ENCODE measurements around the gene GALNT17.
"Not testable (repeated sequence)": the region's sequence is repeated elsewhere in the genome, so short reads cannot be mapped to it uniquely, and the experiment has no call there.

The GALNT17 gene

DNA sequence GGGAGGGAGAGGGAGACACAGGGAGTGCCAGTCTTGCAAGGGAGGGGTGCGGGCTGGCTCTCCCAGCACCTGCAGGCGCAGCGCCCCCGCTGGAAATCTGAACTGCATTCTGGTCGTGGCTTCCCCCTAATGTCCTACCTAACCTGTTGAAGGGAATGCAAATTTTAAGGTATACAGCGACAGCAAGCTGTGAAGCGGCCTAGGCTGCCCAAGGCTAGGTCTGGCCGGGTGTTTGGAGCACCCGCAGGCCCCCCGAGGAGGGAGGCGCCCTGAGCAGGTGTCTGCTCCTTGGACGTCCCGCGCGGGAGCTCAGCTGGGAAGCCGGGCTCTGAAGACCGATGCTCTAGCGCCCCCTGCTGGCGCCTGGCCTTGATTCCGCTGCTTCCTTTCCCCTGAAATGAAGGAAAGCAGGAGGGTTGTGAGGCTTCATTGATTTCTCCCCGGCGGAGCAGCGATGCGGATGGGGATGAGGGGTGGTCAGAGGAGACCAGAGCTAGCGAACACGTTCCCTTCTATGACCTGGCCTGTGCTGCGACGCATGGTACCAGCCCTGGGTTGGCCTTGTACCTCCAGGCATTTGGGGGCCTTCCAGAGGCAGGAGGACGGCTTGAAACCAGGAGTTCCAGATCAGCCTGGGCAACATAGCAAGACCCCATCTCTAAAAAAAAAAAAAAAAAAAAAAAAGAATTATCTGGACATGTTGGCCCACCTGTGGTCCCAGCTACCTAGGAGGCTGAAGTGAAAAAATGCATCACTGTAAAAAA lies 601.3 kb downstream of the GALNT17 start:
- WGBS: 8% methylated on average over 25 of the region's 29 CpGs
- Histone ChIP-seq H3K4me1 (ENCODE audit: control insufficient read depth, insufficient read depth, low read depth, low read length) (peaks cover 5% of the 10 kb centered on the region), H3K9ac (ENCODE audit: low read length) (no peak overlapping the region), H3K4me2 (ENCODE audit: low read length, poor library complexity, severe bottlenecking) (peak overlapping the region; percentile 36), H3K18ac (ENCODE audit: low read depth in 1 of 2, low read length in 2 of 2) (no peak overlapping the region), H4K91ac (ENCODE audit: low read length) (no peak overlapping the region), H3K4ac (ENCODE audit: low read depth in 1 of 2, low read length in 2 of 2) (no peak overlapping the region), H2AK5ac (ENCODE audit: low read length, severe bottlenecking) (no peak overlapping the region), H3K14ac (ENCODE audit: low read length in 2 of 2) (no peak overlapping the region), H2BK12ac (ENCODE audit: low read length in 2 of 2) (no peak overlapping the region), H2AFZ (ENCODE audit: low read depth, low read length) (no peak overlapping the region), H3K27me3 (ENCODE audit: control insufficient read depth in 1 of 2, insufficient read depth in 1 of 2, low read length in 2 of 2) (no peaks in the 10 kb centered on the region), H2BK120ac (ENCODE audit: low read depth, low read length) (no peak overlapping the region), H3K27ac (ENCODE audit: low read length, poor library complexity, severe bottlenecking) (no peak overlapping the region), H2BK5ac (ENCODE audit: low read depth, low read length, poor library complexity, severe bottlenecking) (no peak overlapping the region), H3K9me3 (ENCODE audit: control insufficient read depth, low read length) (peaks cover 5% of the 10 kb centered on the region), H4K8ac (ENCODE audit: low read length) (no peak overlapping the region), H3K79me1 (replicated peaks; ENCODE audit: low read length, poor library complexity, severe bottlenecking) (no peaks in the 10 kb centered on the region), H3K23ac (ENCODE audit: low read length in 2 of 2) (no peak overlapping the region), H2BK15ac (ENCODE audit: low read depth, poor library complexity, severe bottlenecking) (no peak overlapping the region), H3K36me3 (ENCODE audit: control insufficient read depth in 1 of 2, insufficient read depth in 2 of 2, low read depth in 1 of 2, low read length in 2 of 2) (no peaks in the 10 kb centered on the region), H3K4me3 (ENCODE audit: insufficient read depth in 1 of 2, low read depth in 1 of 2, low read length in 2 of 2) (no peak overlapping the region)
- DNase-seq: peak; percentile 37

DNA sequence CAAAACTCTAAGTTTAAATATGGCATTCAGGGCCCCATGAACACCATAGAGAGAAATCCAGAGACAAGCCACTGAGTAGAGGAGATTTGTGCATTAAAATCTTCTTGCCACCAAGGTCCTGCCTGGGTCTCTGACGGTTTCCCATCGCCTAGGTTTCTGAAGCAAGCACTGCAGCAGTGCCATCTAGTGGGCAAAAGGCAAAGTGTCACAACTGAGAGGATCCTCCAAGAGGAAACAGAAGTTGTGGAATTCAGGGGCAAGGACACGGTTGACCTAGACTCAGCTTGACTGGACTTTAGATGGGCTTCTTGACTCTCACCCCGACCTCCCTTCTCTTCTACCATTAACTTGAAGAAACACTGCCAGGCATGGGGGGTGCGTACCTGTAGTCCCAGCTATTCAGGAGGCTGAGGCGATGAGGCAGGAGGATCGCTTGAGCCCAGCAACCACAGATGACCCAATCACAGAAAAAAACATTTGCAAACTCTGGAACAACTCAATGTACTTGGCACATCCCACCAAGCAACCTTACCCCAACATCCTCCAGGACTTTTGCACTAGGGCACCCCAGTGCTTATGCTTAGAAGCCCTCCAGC lies 604.1 kb downstream of the GALNT17 start:
- Histone ChIP-seq H3K9ac (ENCODE audit: low read length) (no peak overlapping the region), H3K4me1 (ENCODE audit: control insufficient read depth, insufficient read depth, low read depth, low read length) (peaks cover 5% of the 10 kb centered on the region), H3K23ac (ENCODE audit: low read length in 2 of 2) (no peak overlapping the region), H3K9me3 (ENCODE audit: control insufficient read depth, low read length) (no peaks in the 10 kb centered on the region), H2AK5ac (ENCODE audit: low read length, severe bottlenecking) (no peak overlapping the region), H3K4me3 (ENCODE audit: insufficient read depth in 1 of 2, low read depth in 1 of 2, low read length in 2 of 2) (no peak overlapping the region), H2BK15ac (ENCODE audit: low read depth, poor library complexity, severe bottlenecking) (no peak overlapping the region), H3K27me3 (ENCODE audit: control insufficient read depth in 1 of 2, insufficient read depth in 1 of 2, low read length in 2 of 2) (no peaks in the 10 kb centered on the region), H2BK120ac (ENCODE audit: low read depth, low read length) (no peak overlapping the region), H3K4me2 (ENCODE audit: low read length, poor library complexity, severe bottlenecking) (no peak overlapping the region), H3K4ac (ENCODE audit: low read depth in 1 of 2, low read length in 2 of 2) (no peak overlapping the region), H2AFZ (ENCODE audit: low read depth, low read length) (no peak overlapping the region), H3K27ac (ENCODE audit: low read length, poor library complexity, severe bottlenecking) (no peak overlapping the region), H3K79me1 (replicated peaks; ENCODE audit: low read length, poor library complexity, severe bottlenecking) (no peaks in the 10 kb centered on the region), H4K8ac (ENCODE audit: low read length) (no peak overlapping the region), H3K14ac (ENCODE audit: low read length in 2 of 2) (no peak overlapping the region), H3K18ac (ENCODE audit: low read depth in 1 of 2, low read length in 2 of 2) (no peak overlapping the region), H4K91ac (ENCODE audit: low read length) (no peak overlapping the region), H2BK5ac (ENCODE audit: low read depth, low read length, poor library complexity, severe bottlenecking) (no peak overlapping the region), H2BK12ac (ENCODE audit: low read length in 2 of 2) (no peak overlapping the region), H3K36me3 (ENCODE audit: control insufficient read depth in 1 of 2, insufficient read depth in 2 of 2, low read depth in 1 of 2, low read length in 2 of 2) (no peaks in the 10 kb centered on the region)
- peak; percentile 53 for DNase-seq
- 37% methylated on average over 7 of the region's 7 CpGs for WGBS

DNA sequence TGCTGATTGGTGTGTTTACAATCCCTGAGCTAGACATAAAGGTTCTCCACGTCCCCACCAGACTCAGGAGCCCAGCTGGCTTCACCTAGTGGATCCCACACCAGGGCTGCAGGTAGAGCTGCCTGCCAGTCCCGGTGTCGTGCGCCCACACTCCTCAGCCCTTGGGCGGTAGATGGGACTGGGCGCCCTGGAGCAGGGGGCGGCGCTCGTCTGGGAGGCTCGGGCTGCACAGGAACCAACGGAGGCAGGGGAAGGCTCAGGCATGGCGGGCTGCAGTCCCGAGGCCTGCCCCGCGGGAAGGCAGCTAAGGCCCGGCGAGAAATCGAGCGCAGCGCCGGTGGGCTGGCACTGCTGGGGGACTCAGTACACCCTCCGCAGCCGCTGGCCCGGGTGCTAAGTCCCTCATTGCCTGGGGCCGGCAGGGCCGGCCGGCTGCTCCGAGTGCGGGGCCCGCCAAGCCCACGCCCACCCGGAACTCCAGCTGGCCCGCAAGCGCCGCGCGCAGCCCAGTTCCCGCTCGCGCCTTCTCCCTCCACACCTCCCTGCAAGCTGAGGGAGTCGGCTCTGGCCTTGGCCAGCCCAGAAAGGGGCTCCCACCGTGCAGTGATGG lies 606.1 kb downstream of the GALNT17 start:
- H3K4ac ChIP-seq (ENCODE audit: low read depth in 1 of 2, low read length in 2 of 2); H3K9me3 ChIP-seq (ENCODE audit: control insufficient read depth, low read length); H3K36me3 ChIP-seq (ENCODE audit: control insufficient read depth in 1 of 2, insufficient read depth in 2 of 2, low read depth in 1 of 2, low read length in 2 of 2); H3K14ac ChIP-seq (ENCODE audit: low read length in 2 of 2); H3K27me3 ChIP-seq (ENCODE audit: control insufficient read depth in 1 of 2, insufficient read depth in 1 of 2, low read length in 2 of 2); DNase-seq; H2AFZ ChIP-seq (ENCODE audit: low read depth, low read length); H3K4me2 ChIP-seq (ENCODE audit: low read length, poor library complexity, severe bottlenecking); H3K9ac ChIP-seq (ENCODE audit: low read length); H3K4me1 ChIP-seq (ENCODE audit: control insufficient read depth, insufficient read depth, low read depth, low read length); H3K23ac ChIP-seq (ENCODE audit: low read length in 2 of 2); H2BK12ac ChIP-seq (ENCODE audit: low read length in 2 of 2); H3K79me1 ChIP-seq (replicated peaks; ENCODE audit: low read length, poor library complexity, severe bottlenecking); H3K4me3 ChIP-seq (ENCODE audit: insufficient read depth in 1 of 2, low read depth in 1 of 2, low read length in 2 of 2); H4K8ac ChIP-seq (ENCODE audit: low read length); H2BK15ac ChIP-seq (ENCODE audit: low read depth, poor library complexity, severe bottlenecking); H3K18ac ChIP-seq (ENCODE audit: low read depth in 1 of 2, low read length in 2 of 2); H2BK120ac ChIP-seq (ENCODE audit: low read depth, low read length); H2BK5ac ChIP-seq (ENCODE audit: low read depth, low read length, poor library complexity, severe bottlenecking); H4K91ac ChIP-seq (ENCODE audit: low read length); H3K27ac ChIP-seq (ENCODE audit: low read length, poor library complexity, severe bottlenecking); H2AK5ac ChIP-seq (ENCODE audit: low read length, severe bottlenecking): not testable (repeated sequence)
- WGBS: 90% methylated on average over 38 of the region's 42 CpGs

DNA sequence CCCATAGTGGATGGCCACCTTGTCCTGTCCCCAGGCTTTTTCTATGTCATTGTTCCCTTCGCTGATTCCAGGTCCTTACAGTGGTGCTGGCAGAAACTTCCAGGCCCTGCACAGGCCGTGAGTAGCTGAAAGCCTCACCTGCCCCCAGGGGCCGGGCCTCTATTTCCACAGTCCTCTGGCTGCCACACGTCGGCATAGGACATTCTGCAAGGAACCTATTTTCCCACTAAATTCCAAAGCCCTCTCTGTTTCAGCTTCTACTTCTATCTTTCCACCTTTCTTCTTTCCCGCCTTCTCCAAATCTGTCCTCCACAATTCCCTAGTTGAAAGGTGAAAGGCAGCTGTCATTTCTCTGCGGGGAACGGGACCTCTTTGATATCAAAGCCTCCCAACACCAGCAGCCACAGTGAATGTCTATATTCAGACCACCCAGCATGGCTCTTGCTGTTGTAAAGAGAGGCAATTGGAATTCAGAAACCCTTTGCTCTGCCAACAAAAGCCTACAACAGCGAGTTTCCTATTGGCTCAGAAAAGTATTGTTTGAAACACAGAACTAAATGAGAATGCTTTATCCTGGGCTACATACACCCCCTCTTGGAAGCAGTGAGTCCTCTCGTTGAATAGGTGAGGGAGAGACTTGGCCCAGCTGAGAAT lies 607.7 kb downstream of the GALNT17 start:
- Histone ChIP-seq H2BK120ac (ENCODE audit: low read depth, low read length) (no peak overlapping the region), H2AK5ac (ENCODE audit: low read length, severe bottlenecking) (no peak overlapping the region), H3K14ac (ENCODE audit: low read length in 2 of 2) (no peak overlapping the region), H3K79me1 (replicated peaks; ENCODE audit: low read length, poor library complexity, severe bottlenecking) (no peaks in the 10 kb centered on the region), H2BK12ac (ENCODE audit: low read length in 2 of 2) (no peak overlapping the region), H3K4me2 (ENCODE audit: low read length, poor library complexity, severe bottlenecking) (no peak overlapping the region), H3K9ac (ENCODE audit: low read length) (no peak overlapping the region), H4K8ac (ENCODE audit: low read length) (no peak overlapping the region), H2BK15ac (ENCODE audit: low read depth, poor library complexity, severe bottlenecking) (no peak overlapping the region), H3K23ac (ENCODE audit: low read length in 2 of 2) (no peak overlapping the region), H3K9me3 (ENCODE audit: control insufficient read depth, low read length) (no peaks in the 10 kb centered on the region), H3K18ac (ENCODE audit: low read depth in 1 of 2, low read length in 2 of 2) (no peak overlapping the region), H2BK5ac (ENCODE audit: low read depth, low read length, poor library complexity, severe bottlenecking) (no peak overlapping the region), H3K4me3 (ENCODE audit: insufficient read depth in 1 of 2, low read depth in 1 of 2, low read length in 2 of 2) (no peak overlapping the region), H3K4ac (ENCODE audit: low read depth in 1 of 2, low read length in 2 of 2) (no peak overlapping the region), H3K27ac (ENCODE audit: low read length, poor library complexity, severe bottlenecking) (no peak overlapping the region), H4K91ac (ENCODE audit: low read length) (no peak overlapping the region), H2AFZ (ENCODE audit: low read depth, low read length) (no peak overlapping the region), H3K36me3 (ENCODE audit: control insufficient read depth in 1 of 2, insufficient read depth in 2 of 2, low read depth in 1 of 2, low read length in 2 of 2) (no peaks in the 10 kb centered on the region), H3K4me1 (ENCODE audit: control insufficient read depth, insufficient read depth, low read depth, low read length) (peaks cover 3% of the 10 kb centered on the region), H3K27me3 (ENCODE audit: control insufficient read depth in 1 of 2, insufficient read depth in 1 of 2, low read length in 2 of 2) (no peaks in the 10 kb centered on the region)
- no peak for DNase-seq
- 80% methylated on average over 9 of the region's 10 CpGs for WGBS
